ENCODE measurements around the gene DUOX2. TPM values are rescaled to one million over a fixed set of nuclear protein-coding genes. Genes with fewer than 3 reads are reported as not detected.

Gene DUOX2
- total RNA-seq, 1 experiment from 2014 or later: 0.08 TPM

GRCh38 chr15:45102226-45102625 lies 11.7 kb downstream of the DUOX2 start:
- Histone ChIP-seq H3K27ac (ENCODE audit: low read length) (no peak overlapping the region), H3K9me3 (ENCODE audit: control insufficient read depth, insufficient read depth, low read depth, low read length) (no peaks in the 10 kb centered on the region), H3K4me3 (ENCODE audit: low read depth in 2 of 2, low read length in 2 of 2) (no peak overlapping the region), H3K4me1 (ENCODE audit: control insufficient read depth, insufficient read depth, low read length) (no peaks in the 10 kb centered on the region), H3K36me3 (ENCODE audit: control insufficient read depth, insufficient read depth, low read length) (no peaks in the 10 kb centered on the region), H3K27me3 (ENCODE audit: control insufficient read depth, insufficient read depth, low read length) (peaks cover 3% of the 10 kb centered on the region; the same call in 1 of the 2 replicates)
- DNase-seq (ENCODE audit: low read depth, low spot score): no peak
- ChIA-PET POLR2A (no interaction called here), CTCF (no interaction called here)
- TF ChIP-seq CTCF (IDR thresholded peaks at IDR 0.05) (no peak), POLR2AphosphoS5 (IDR thresholded peaks at IDR 0.05; ENCODE audit: low read depth, low read length) (no peak), REST (IDR thresholded peaks at IDR 0.05; ENCODE audit: insufficient read depth in 1 of 2, low read depth in 2 of 2, low read length in 1 of 2) (no peak), TCF7L2 (IDR thresholded peaks at IDR 0.05; ENCODE audit: low read depth, low read length) (no peak), SIN3A (IDR thresholded peaks at IDR 0.05; ENCODE audit: borderline replicate concordance, insufficient read depth, low read depth, low read length) (no peak)
- no peak for ATAC-seq
- in situ Hi-C loops (cut with HindIII; ENCODE audit: low pct_unique_long_range_greater_than_20kb, low sequenced_read_pairs): no loop called here
- intact Hi-C loops (cut with micrococcal nuclease; ENCODE audit: unreplicated experiment): no loop called here
- BruUV-seq (replicated peaks): no TSS peak

- TF ChIP-seq SIN3A (IDR thresholded peaks at IDR 0.05; ENCODE audit: borderline replicate concordance, insufficient read depth, low read depth, low read length): no peak
- no peak for TF ChIP-seq REST (IDR thresholded peaks at IDR 0.05; ENCODE audit: insufficient read depth in 1 of 2, low read depth in 2 of 2, low read length in 1 of 2)
- no peak for TF ChIP-seq TCF7L2 (IDR thresholded peaks at IDR 0.05; ENCODE audit: low read depth, low read length)
- no peak for TF ChIP-seq CTCF (IDR thresholded peaks at IDR 0.05)
- no peak for TF ChIP-seq POLR2AphosphoS5 (IDR thresholded peaks at IDR 0.05; ENCODE audit: low read depth, low read length)
- ChIA-PET POLR2A (no interaction called here), CTCF (no interaction called here)
- no peaks in the 10 kb centered on the region for H3K4me1 ChIP-seq (ENCODE audit: control insufficient read depth, insufficient read depth, low read length)
- peaks cover 3% of the 10 kb centered on the region; the same call in 1 of the 2 replicates for H3K27me3 ChIP-seq (ENCODE audit: control insufficient read depth, insufficient read depth, low read length)
- no peaks in the 10 kb centered on the region for H3K36me3 ChIP-seq (ENCODE audit: control insufficient read depth, insufficient read depth, low read length)
- ATAC-seq: no peak
- H3K4me3 ChIP-seq (ENCODE audit: low read depth in 2 of 2, low read length in 2 of 2): no peak overlapping the region
- no peaks in the 10 kb centered on the region for H3K9me3 ChIP-seq (ENCODE audit: control insufficient read depth, insufficient read depth, low read depth, low read length)
- no peak for DNase-seq (ENCODE audit: low read depth, low spot score)
- no TSS peak for BruUV-seq (replicated peaks)
- no peak overlapping the region for H3K27ac ChIP-seq (ENCODE audit: low read length)
- intact Hi-C loops (cut with micrococcal nuclease; ENCODE audit: unreplicated experiment) (no loop called here), in situ Hi-C loops (cut with HindIII; ENCODE audit: low pct_unique_long_range_greater_than_20kb, low sequenced_read_pairs) (no loop called here)
Measured at GRCh38 chr15:45101749-45102148, 12.2 kb downstream of the DUOX2 start.

Data from Panc1 (cell line).